A549 (cell line): ENCODE measurements around the gene LCNL1. TPM values are rescaled to one million over a fixed set of nuclear protein-coding genes. Genes with fewer than 3 reads are reported as not detected.

Source experiments
- ATAC-seq, 2 experiments: fragments of 200-7000 bp in 1 of 2; fragments of >200 bp in 1 of 2; cut with Nextera tagmentation in 1 of 2; cut with Tn5 transposase in 1 of 2; 3 replicates each; pipeline versions ENCODE4 v1.8.0 to v1.9.1; 2018 to 2020; ENCODE audit warnings: mild to moderate bottlenecking in 1 of 2, moderate library complexity in 1 of 2
- CTCF ChIA-PET: fragments of 300-600 bp; sonication (Branson Sonifier 250); formaldehyde crosslinking; extraction: SDS; loops from one replicate; lab custom pipeline; 2021; ENCODE audit warnings: antibody characterized with exemption, inconsistent platforms; lab: Yijun Ruan, JAX
- POLR2A ChIA-PET: fragments of 350-600 bp; formaldehyde crosslinking; extraction: SDS; loops from one replicate; lab custom pipeline; 2021; ENCODE audit warnings: antibody characterized with exemption, inconsistent platforms; lab: Yijun Ruan, JAX
- DNase-seq, 2 experiments: peaks; one replicate each; pipeline versions ENCODE4 v3.0.0 to v3.0.0-alpha.2; 2011 to 2016; ENCODE audit warnings: low read depth in 1 of 2, low spot score in 1 of 2
- FAIRE-seq: peaks from 2 replicates; lab custom pipeline; 2011; peaks lifted over from hg19 to GRCh38; lab: Jason Lieb, UNC
- H3K27ac ChIP-seq, 2 experiments: fragments of >200 bp; sonication (Bioruptor Twin); formaldehyde crosslinking; 3 replicates each; pipeline ENCODE4 v1.5.1; 2016 to 2017
- H3K4me1 ChIP-seq: fragments of >200 bp; sonication (Bioruptor Twin); formaldehyde crosslinking; 3 replicates; pipeline ENCODE4 v1.6.1; 2016
- H3K4me2 ChIP-seq: fragments of >200 bp; sonication (Bioruptor Twin); formaldehyde crosslinking; 3 replicates; pipeline ENCODE4 v1.6.1; 2016
- H3K4me3 ChIP-seq: fragments of >200 bp; sonication (Bioruptor Twin); formaldehyde crosslinking; 3 replicates; pipeline ENCODE4 v1.5.1; 2016
- H3K9me3 ChIP-seq: fragments of >200 bp; sonication (Bioruptor Twin); formaldehyde crosslinking; 3 replicates; pipeline ENCODE4 v1.6.1; 2016
- ATOH8 ChIP-seq: fragments of 250-450 bp; sonication (Bioruptor Pico); IDR thresholded peaks from 2 replicates; pipeline ENCODE4 v1.5.0; 2020; ENCODE audit warnings: low read depth, mild to moderate bottlenecking, moderate library complexity
- BCL3 ChIP-seq: fragments of >200 bp; sonication (Bioruptor Twin); formaldehyde crosslinking; IDR thresholded peaks from 3 replicates; pipeline ENCODE4 v1.6.1; 2016
- CBX8 ChIP-seq: fragments of 200-600 bp; sonication (generic); IDR thresholded peaks from 2 replicates; pipeline ENCODE4 v1.6.1; 2016
- CEBPB ChIP-seq, 2 experiments: fragments of >200 bp in 1 of 2; sonication (Bioruptor Twin) in 1 of 2; formaldehyde crosslinking in 1 of 2; IDR thresholded peaks; 2 replicates each; pipeline ENCODE4 v1.6.1; 2012 to 2016
- E2F6 ChIP-seq: IDR thresholded peaks from 2 replicates; pipeline ENCODE4 v1.6.1; 2012; ENCODE audit warnings: low read depth, borderline replicate concordance
- EHMT2 ChIP-seq: fragments of 200-600 bp; sonication (generic); IDR thresholded peaks from 2 replicates; pipeline ENCODE4 v1.6.1; 2016; ENCODE audit warnings: antibody characterized with exemption, low read depth, mild to moderate bottlenecking, moderate library complexity
- EP300 ChIP-seq, 2 experiments: fragments of >200 bp; sonication (Bioruptor Twin); formaldehyde crosslinking; IDR thresholded peaks; 2 replicates in 1 of 2; 3 replicates in 1 of 2; pipeline ENCODE4 v1.6.1; 2016 to 2017
- FOSB ChIP-seq: fragments of 250-450 bp; sonication (Bioruptor Pico); IDR thresholded peaks from 2 replicates; pipeline ENCODE4 v1.5.0; 2020; ENCODE audit warnings: mild to moderate bottlenecking, moderate library complexity
- FOSL2 ChIP-seq, 2 experiments: fragments of 450-650 bp in 1 of 2; fragments of >200 bp in 1 of 2; sonication (Bioruptor Twin) in 1 of 2; formaldehyde crosslinking; IDR thresholded peaks; 2 replicates each; pipeline versions ENCODE4 v1.5.0 to v1.6.1; 2016 to 2020; ENCODE audit warnings: mild to moderate bottlenecking in 1 of 2, moderate library complexity in 1 of 2
- GATA3 ChIP-seq: IDR thresholded peaks from 2 replicates; pipeline ENCODE4 v1.6.1; 2012; ENCODE audit warnings: borderline replicate concordance
- HDAC2 ChIP-seq: fragments of 200-600 bp; sonication (generic); IDR thresholded peaks from 2 replicates; pipeline ENCODE4 v1.6.1; 2016
- HES2 ChIP-seq: fragments of >200 bp; sonication (Bioruptor Twin); formaldehyde crosslinking; IDR thresholded peaks from 2 replicates; pipeline ENCODE4 v1.6.1; 2016
- HMGXB4 ChIP-seq: fragments of 250-450 bp; sonication (Bioruptor Pico); IDR thresholded peaks from 2 replicates; pipeline ENCODE4 v1.5.0; 2021; ENCODE audit warnings: mild to moderate bottlenecking, moderate library complexity, borderline replicate concordance
- HOXB5 ChIP-seq: fragments of 250-450 bp; sonication (Bioruptor Pico); IDR thresholded peaks from 2 replicates; pipeline ENCODE4 v1.5.0; 2020; ENCODE audit warnings: mild to moderate bottlenecking, moderate library complexity
- KDM1A ChIP-seq: fragments of 200-600 bp; sonication (generic); IDR thresholded peaks from 2 replicates; pipeline ENCODE4 v1.6.1; 2016; ENCODE audit warnings: low read depth, mild to moderate bottlenecking
- MAZ ChIP-seq: fragments of 150-350 bp; IDR thresholded peaks from 2 replicates; pipeline ENCODE4 v1.6.1; 2014; ENCODE audit warnings: antibody characterized with exemption, low read depth, low read length, borderline replicate concordance
- NPAS2 ChIP-seq: fragments of 250-450 bp; sonication (Bioruptor Pico); IDR thresholded peaks from 2 replicates; pipeline ENCODE4 v1.8.0; 2022; ENCODE audit warnings: mild to moderate bottlenecking, moderate library complexity, borderline replicate concordance
- PBX3 ChIP-seq: IDR thresholded peaks from 2 replicates; pipeline ENCODE4 v1.6.1; 2012
- POLR2A ChIP-seq: IDR thresholded peaks from 2 replicates; pipeline ENCODE4 v1.6.1; 2012; ENCODE audit warnings: mild to moderate bottlenecking, low read length
- REST ChIP-seq: fragments of 200-600 bp; sonication (generic); IDR thresholded peaks from 2 replicates; pipeline ENCODE4 v1.6.1; 2016; ENCODE audit warnings: antibody characterized with exemption, mild to moderate bottlenecking, moderate library complexity
- TFCP2L1 ChIP-seq: fragments of 250-450 bp; sonication (Bioruptor Pico); IDR thresholded peaks from 2 replicates; pipeline ENCODE4 v1.5.0; 2021; ENCODE audit warnings: mild to moderate bottlenecking
- ZNF302 ChIP-seq: fragments of 250-450 bp; sonication (Bioruptor Pico); IDR thresholded peaks from 2 replicates; pipeline ENCODE4 v1.9.0; 2021; ENCODE audit warnings: inconsistent platforms, mild to moderate bottlenecking, moderate library complexity
- WGBS: methylation state at CpG from one replicate; pipeline ENCODE4 v1.1.6; 2017; ENCODE audit errors: missing lambda C conversion rate; 5-methylcytosine and 5-hydroxymethylcytosine counted together
- polyA plus RNA-seq, 4 experiments: library from polyadenylated mRNA; depleted of rRNA in 3 of 4; stranded (reverse); fragments of >200 nt; fragmentation: RNase III in 1 of 4; extraction: RNeasy Plus Mini Kit Qiagen cat#74134 plus additional on column Dnase treatment in 1 of 4; gene quantifications; 2 replicates in 3 of 4; 3 replicates in 1 of 4; pipeline ENCODE4 v1.2.3, GENCODE V29; 2011 to 2017

Gene LCNL1
- polyA plus RNA-seq, 2 of the 4 experiments (the other 2 are of a cell fraction) = 0.08 to 0.19 TPM

GRCh38 chr9:136969774-136970173 lies 13.0 kb upstream of the LCNL1 start:
- no peaks in the 10 kb centered on the region for H3K9me3 ChIP-seq
- FAIRE-seq = no peak
- POLR2A ChIA-PET = interaction anchor here (0.5 kb wide), 1 partner anchor 29 kb away, joined by 4 read pairs; no protein-coding TSS in a partner anchor
- no peak overlapping the region for H3K4me3 ChIP-seq
- no peak overlapping the region; a peak in 1 of 6 replicates for H3K27ac ChIP-seq
- ATAC-seq = peak in 1 of 2 experiments; percentile 8; a peak in 1 of 6 replicates
- DNase-seq = no peak
- H3K4me2 ChIP-seq = no peak overlapping the region
- peaks cover 4% of the 10 kb centered on the region for H3K4me1 ChIP-seq
- WGBS = 64% methylated on average over 3 of the region's 5 CpGs
- CTCF ChIA-PET = interaction anchor here (0.8 to 7.8 kb wide), 5 partner anchors 10 to 66 kb away, joined by 3 to 64 read pairs (median 9); partner anchors contain the start of genes ABCA2, C8G and FBXW5
- TF ChIP-seq E2F6 = no peak
- TF ChIP-seq MAZ = no peak
- no peak for TF ChIP-seq HDAC2
- no peak for TF ChIP-seq EP300 (IDR thresholded peaks at IDR 0.05)
- TF ChIP-seq REST = no peak
- no peak for TF ChIP-seq ATOH8 (CRISPR knock-in tag)
- no peak for TF ChIP-seq TFCP2L1 (CRISPR knock-in tag)
- TF ChIP-seq BCL3 = no peak
- TF ChIP-seq CEBPB (IDR thresholded peaks at IDR 0.05) = no peak
- TF ChIP-seq NPAS2 (CRISPR knock-in tag) = no peak
- no peak for TF ChIP-seq FOSL2 (IDR thresholded peaks at IDR 0.05)
- TF ChIP-seq FOSL2 (CRISPR knock-in tag; IDR thresholded peaks at IDR 0.05) = no peak
- TF ChIP-seq HMGXB4 (CRISPR knock-in tag) = no peak

- no peak overlapping the region for H3K4me2 ChIP-seq
- no peak overlapping the region for H3K4me3 ChIP-seq
- H3K27ac ChIP-seq = no peak overlapping the region; a peak in 1 of 6 replicates
- WGBS = 81% methylated on average over 5 of the region's 11 CpGs
- no peaks in the 10 kb centered on the region for H3K9me3 ChIP-seq
- CTCF ChIA-PET = interaction anchor here (1.0 to 7.8 kb wide), 4 partner anchors 10 to 65 kb away, joined by 3 to 64 read pairs (median 10); partner anchors contain the start of genes C8G and FBXW5
- ATAC-seq = no peak
- H3K4me1 ChIP-seq = peaks cover 10% of the 10 kb centered on the region
- FAIRE-seq = no peak
- TF ChIP-seq ZNF302 (no peak), KDM1A (no peak), NPAS2 (CRISPR knock-in tag) (no peak), EHMT2 (no peak), FOSB (no peak), HES2 (no peak), GATA3 (no peak), CBX8 (no peak), POLR2A (no peak), PBX3 (no peak), ATOH8 (CRISPR knock-in tag) (no peak), HOXB5 (CRISPR knock-in tag) (no peak)
- TF ChIP-seq, all 56 proteins: peak for 0
- POLR2A ChIA-PET = no interaction called here
- no peak for DNase-seq
Observed at GRCh38 chr9:136970361-136970760, 12.4 kb upstream of the LCNL1 start.
